ENCODE measurements around the gene RPS18.

DNA sequence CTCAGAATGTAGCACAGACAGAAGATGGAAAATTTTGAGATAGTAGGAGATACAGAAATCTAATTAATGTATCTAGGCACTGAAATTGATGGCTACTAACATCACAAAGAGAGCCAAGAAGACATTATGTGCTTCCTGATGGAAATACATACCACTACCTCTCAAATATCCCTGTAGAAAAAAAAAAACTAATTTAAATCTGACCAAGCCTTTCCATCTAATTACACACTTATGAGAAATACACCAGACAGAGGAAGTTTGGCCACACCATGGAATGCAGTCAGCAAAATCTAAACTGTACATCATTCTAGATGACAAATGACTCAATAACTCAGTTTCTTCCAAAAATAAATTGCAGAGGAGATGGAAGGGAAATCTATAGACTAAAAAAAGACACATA, 19.1 kb upstream of the RPS18 start:
- TF ChIP-seq SMC3 (IDR thresholded peaks at IDR 0.05; ENCODE audit: low read depth, low read length), result no peak
- TF ChIP-seq, protein P1, sequence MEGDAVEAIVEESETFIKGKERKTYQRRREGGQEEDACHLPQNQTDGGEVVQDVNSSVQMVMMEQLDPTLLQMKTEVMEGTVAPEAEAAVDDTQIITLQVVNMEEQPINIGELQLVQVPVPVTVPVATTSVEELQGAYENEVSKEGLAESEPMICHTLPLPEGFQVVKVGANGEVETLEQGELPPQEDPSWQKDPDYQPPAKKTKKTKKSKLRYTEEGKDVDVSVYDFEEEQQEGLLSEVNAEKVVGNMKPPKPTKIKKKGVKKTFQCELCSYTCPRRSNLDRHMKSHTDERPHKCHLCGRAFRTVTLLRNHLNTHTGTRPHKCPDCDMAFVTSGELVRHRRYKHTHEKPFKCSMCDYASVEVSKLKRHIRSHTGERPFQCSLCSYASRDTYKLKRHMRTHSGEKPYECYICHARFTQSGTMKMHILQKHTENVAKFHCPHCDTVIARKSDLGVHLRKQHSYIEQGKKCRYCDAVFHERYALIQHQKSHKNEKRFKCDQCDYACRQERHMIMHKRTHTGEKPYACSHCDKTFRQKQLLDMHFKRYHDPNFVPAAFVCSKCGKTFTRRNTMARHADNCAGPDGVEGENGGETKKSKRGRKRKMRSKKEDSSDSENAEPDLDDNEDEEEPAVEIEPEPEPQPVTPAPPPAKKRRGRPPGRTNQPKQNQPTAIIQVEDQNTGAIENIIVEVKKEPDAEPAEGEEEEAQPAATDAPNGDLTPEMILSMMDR (conservative IDR thresholded peaks at IDR 0.05; ENCODE audit: low read depth, low read length), result no peak
- no peak for TF ChIP-seq POLR2A (IDR thresholded peaks at IDR 0.05; ENCODE audit: low read depth, low read length)
- no peak for TF ChIP-seq MXI1 (IDR thresholded peaks at IDR 0.05; ENCODE audit: borderline replicate concordance, low read depth, low read length)
- no peak for TF ChIP-seq FOS (IDR thresholded peaks at IDR 0.05; ENCODE audit: low read depth, low read length)
- TF ChIP-seq, protein P2, sequence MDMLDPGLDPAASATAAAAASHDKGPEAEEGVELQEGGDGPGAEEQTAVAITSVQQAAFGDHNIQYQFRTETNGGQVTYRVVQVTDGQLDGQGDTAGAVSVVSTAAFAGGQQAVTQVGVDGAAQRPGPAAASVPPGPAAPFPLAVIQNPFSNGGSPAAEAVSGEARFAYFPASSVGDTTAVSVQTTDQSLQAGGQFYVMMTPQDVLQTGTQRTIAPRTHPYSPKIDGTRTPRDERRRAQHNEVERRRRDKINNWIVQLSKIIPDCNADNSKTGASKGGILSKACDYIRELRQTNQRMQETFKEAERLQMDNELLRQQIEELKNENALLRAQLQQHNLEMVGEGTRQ (IDR thresholded peaks at IDR 0.05; ENCODE audit: low read depth, low read length), result no peak
- TF ChIP-seq RFX5 (IDR thresholded peaks at IDR 0.05; ENCODE audit: low read depth, low read length), result no peak
- no peak for TF ChIP-seq MAZ (IDR thresholded peaks at IDR 0.05; ENCODE audit: borderline replicate concordance, low read depth, low read length)
- no peak for TF ChIP-seq RCOR1 (IDR thresholded peaks at IDR 0.05; ENCODE audit: insufficient replicate concordance, low read length)
- no peak for TF ChIP-seq MAFK (IDR thresholded peaks at IDR 0.05; ENCODE audit: low read depth, low read length)
- no peak for TF ChIP-seq CEBPB (IDR thresholded peaks at IDR 0.05; ENCODE audit: low read depth, low read length)
